Thoracic aorta (tissue), 2 donors: ENCODE measurements around the gene PCSK1N. TPM values are rescaled to one million over a fixed set of nuclear protein-coding genes. Genes with fewer than 3 reads are reported as not detected.

Experiments
- ATAC-seq: fragments of 150-250 bp; one replicate; pipeline ENCODE4 v1.8.0; 2017; ENCODE audit warnings: low read depth; ENCODE audit not compliant: insufficient number of reproducible peaks, low FRiP score
- DNase-seq: peaks from one replicate; pipeline ENCODE4 v3.0.0-alpha.2; 2020; ENCODE audit warnings: low spot score
- H3K27ac ChIP-seq, 2 donors: fragments of 200-600 bp; sonication (generic); 1 replicate in 1 of 2; 2 replicates in 1 of 2; pipeline ENCODE4 v1.5.1; 2016; ENCODE audit warnings: mild to moderate bottlenecking in 2 of 2, moderate library complexity in 2 of 2
- H3K27me3 ChIP-seq: fragments of 200-600 bp; sonication (generic); replicated peaks from 2 replicates; pipeline ENCODE4 v1.6.0; 2016; ENCODE audit warnings: mild to moderate bottlenecking; ENCODE audit not compliant: insufficient read depth
- H3K36me3 ChIP-seq: fragments of 200-600 bp; sonication (generic); one replicate; pipeline ENCODE4 v1.5.1; 2016
- H3K4me1 ChIP-seq, 2 donors: fragments of 200-600 bp; sonication (generic); 1 replicate in 1 of 2; 2 replicates in 1 of 2; pipeline versions ENCODE4 v1.5.1 to v1.6.0; 2016; ENCODE audit warnings: low read depth in 2 of 2, mild to moderate bottlenecking in 1 of 2; ENCODE audit not compliant: control insufficient read depth in 1 of 2
- H3K4me3 ChIP-seq: fragments of 200-600 bp; sonication (generic); 2 replicates; pipeline ENCODE4 v1.5.1; 2016; ENCODE audit warnings: mild to moderate bottlenecking
- H3K9me3 ChIP-seq: fragments of 200-600 bp; sonication (generic); 2 replicates; pipeline ENCODE4 v1.5.1; 2016
- total RNA-seq, 2 donors: library from RNA; depleted of rRNA; stranded (reverse); fragments of >200 nt; gene quantifications; one replicate each; pipeline versions ENCODE4 v1.1.0 to v1.2.3, GENCODE V29; 2016
- TF ChIP-seq, protein P1 (sequence below): fragments of 200-600 bp; sonication (generic); IDR thresholded peaks from one replicate; pipeline ENCODE4 v1.5.1; 2019; ENCODE audit warnings: antibody characterized with exemption

The PCSK1N gene
- total RNA-seq, 2 donors from 2014 or later, result 1.8 to 3.0 TPM

DNA sequence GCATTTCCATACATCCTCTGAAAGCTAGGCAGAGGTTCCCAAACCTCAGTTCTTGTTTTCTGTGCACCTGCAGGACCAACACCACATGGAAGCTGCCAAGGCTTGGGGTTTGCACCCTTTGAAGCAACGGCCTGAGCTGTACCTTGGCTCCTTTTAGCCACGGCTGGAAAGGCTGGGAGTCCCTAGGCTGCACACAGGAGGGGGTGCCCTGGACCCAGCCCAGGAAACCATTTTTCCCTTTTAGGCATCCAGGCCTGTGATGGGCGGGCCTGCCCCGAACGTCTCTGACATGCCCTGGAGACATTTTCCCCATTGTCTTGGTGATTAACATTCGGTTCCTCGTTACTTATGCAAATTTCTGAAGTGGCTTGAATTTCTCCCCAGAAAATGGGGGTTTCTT lies 17.4 kb upstream of the PCSK1N start:
- Histone ChIP-seq H3K27ac (no peak overlapping the region), H3K4me3 (no peak overlapping the region), H3K36me3 (no peaks in the 10 kb centered on the region), H3K4me1 (no peaks in the 10 kb centered on the region), H3K9me3 (no peaks in the 10 kb centered on the region), H3K27me3 (no peaks in the 10 kb centered on the region)
- ATAC-seq, result no peak
- no peak for DNase-seq
- TF ChIP-seq, protein P1, sequence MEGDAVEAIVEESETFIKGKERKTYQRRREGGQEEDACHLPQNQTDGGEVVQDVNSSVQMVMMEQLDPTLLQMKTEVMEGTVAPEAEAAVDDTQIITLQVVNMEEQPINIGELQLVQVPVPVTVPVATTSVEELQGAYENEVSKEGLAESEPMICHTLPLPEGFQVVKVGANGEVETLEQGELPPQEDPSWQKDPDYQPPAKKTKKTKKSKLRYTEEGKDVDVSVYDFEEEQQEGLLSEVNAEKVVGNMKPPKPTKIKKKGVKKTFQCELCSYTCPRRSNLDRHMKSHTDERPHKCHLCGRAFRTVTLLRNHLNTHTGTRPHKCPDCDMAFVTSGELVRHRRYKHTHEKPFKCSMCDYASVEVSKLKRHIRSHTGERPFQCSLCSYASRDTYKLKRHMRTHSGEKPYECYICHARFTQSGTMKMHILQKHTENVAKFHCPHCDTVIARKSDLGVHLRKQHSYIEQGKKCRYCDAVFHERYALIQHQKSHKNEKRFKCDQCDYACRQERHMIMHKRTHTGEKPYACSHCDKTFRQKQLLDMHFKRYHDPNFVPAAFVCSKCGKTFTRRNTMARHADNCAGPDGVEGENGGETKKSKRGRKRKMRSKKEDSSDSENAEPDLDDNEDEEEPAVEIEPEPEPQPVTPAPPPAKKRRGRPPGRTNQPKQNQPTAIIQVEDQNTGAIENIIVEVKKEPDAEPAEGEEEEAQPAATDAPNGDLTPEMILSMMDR, result no peak

DNA sequence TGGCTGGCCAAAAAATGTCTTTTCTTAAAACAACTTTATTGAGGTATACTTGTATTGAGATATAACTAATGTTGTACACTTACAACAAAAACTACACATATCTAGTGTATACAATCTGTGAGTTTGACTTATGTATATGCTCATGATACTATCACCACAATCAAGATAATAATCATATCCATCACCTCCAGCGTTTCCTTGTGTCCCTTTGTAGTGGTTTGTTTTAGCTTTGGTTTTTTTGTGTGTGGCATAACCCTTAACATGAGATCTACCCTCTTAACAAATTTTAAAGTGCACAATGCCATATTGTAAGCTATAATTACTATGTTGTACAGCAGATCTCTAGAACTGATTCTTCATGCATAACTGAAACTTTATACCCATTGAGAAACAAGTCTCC lies 13.4 kb upstream of the PCSK1N start:
- Histone ChIP-seq H3K36me3 (no peaks in the 10 kb centered on the region), H3K9me3 (no peaks in the 10 kb centered on the region), H3K4me1 (no peaks in the 10 kb centered on the region), H3K27me3 (no peaks in the 10 kb centered on the region), H3K27ac (no peak overlapping the region), H3K4me3 (no peak overlapping the region)
- TF ChIP-seq, protein P1, result no peak
- DNase-seq, result no peak
- no peak for ATAC-seq

DNA sequence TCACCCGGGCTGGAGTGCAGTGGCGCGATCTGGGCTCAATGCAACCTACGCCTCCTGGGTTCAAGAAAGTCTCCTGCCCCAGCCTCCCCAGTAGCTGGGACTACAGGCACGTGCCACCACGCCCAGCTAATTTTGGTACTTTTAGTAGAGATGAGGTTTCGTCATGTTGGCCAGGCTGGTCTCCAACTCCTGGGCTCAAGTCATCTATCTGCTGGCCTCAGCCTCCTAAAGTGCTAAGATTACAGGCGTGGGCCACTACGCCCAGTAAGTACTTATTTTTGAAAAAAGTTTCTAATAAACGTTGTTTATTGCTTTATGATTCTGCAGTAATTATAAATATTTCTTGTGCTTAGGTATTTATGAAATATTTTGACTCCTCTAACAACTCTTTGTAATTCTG lies 4.3 kb upstream of the PCSK1N start:
- no peak for DNase-seq
- TF ChIP-seq, protein P1, result no peak
- H3K36me3 ChIP-seq, result no peaks in the 10 kb centered on the region
- H3K4me1 ChIP-seq, result peaks cover 0 to 5% of the 10 kb centered on the region in 2 donors
- no peak for ATAC-seq
- no peak overlapping the region for H3K27ac ChIP-seq
- H3K27me3 ChIP-seq, result no peaks in the 10 kb centered on the region
- no peaks in the 10 kb centered on the region for H3K9me3 ChIP-seq
- no peak overlapping the region for H3K4me3 ChIP-seq

DNA sequence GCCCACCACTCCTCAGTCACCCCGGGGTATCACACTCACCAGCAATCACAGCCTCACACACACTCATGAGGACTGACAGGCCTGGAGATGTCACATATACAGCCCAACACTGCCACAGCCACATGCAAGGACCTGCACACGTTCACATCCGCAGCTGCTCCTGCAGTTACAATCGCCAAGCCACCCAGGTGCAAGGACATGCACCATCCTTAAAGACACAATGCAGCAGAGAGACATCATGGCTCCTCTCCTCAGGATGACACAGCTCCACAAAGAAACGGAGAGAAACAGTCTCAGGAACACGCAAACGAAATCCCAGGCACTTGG lies 1.1 kb downstream of the PCSK1N start:
- Histone ChIP-seq H3K9me3 (no peaks in the 10 kb centered on the region), H3K27me3 (no peaks in the 10 kb centered on the region), H3K36me3 (no peaks in the 10 kb centered on the region), H3K4me3 (no peak overlapping the region), H3K4me1 (peaks cover 0 to 5% of the 10 kb centered on the region in 2 donors), H3K27ac (no peak overlapping the region)
- TF ChIP-seq, protein P1, result no peak
- ATAC-seq (no peak), DNase-seq (no peak)

DNA sequence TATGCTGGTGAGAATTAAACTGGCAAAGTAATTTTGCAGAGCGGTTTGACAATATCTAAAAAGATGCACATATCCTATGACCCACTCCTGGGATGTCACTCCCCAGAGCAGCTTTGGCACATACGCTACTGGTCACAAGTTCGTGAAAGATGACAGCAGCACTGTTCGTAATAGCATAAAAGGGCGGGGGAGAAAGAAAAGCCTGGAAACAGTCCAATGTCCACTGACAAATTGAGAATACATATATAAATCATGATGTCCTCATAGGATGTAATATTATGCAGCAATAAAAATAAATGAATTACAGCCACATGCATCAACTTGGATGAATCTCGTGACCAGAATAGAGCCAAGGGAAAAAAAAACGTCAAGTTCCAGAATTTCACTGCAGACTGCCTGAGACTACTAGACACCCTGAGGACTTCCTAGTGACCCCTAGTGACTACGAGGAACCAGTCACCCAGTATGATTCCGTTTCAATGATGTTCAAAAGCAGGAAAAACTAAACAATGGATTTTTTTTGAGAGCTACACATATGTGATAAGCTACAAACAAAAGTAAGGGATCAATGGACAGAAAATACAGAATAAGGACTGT lies 1.8 kb downstream of the PCSK1N start:
- H3K27ac ChIP-seq, result no peak overlapping the region

More for the DNA sequence above, 1.8 kb downstream of the PCSK1N start:
- H3K9me3 ChIP-seq, result no peaks in the 10 kb centered on the region
- DNase-seq (no peak), ATAC-seq (no peak)
- H3K27me3 ChIP-seq, result no peaks in the 10 kb centered on the region
- H3K4me1 ChIP-seq, result peaks cover 0 to 5% of the 10 kb centered on the region in 2 donors
- no peak overlapping the region for H3K4me3 ChIP-seq
- TF ChIP-seq, protein P1, result no peak
- no peaks in the 10 kb centered on the region for H3K36me3 ChIP-seq
